ENCODE measurements around the gene SESN1.
"Not testable (repeated sequence)": the region's sequence is repeated elsewhere in the genome, so short reads cannot be mapped to it uniquely, and the experiment has no call there.

SESN1 gene

GRCh38 chr6:109094416-109095035 is at the start of gene SESN1:
Gene SESN1 (minus strand): TSS chr6:109094846. CDS start chr6:109094073, 773 bp downstream.
- DNase-seq (ENCODE audit: low read depth in 2 of 2), result peak; percentile 65 to 74

- DNase-seq (ENCODE audit: low read depth in 2 of 2), result no peak
Observed at GRCh38 chr6:109143191-109143590, 48.5 kb upstream of the SESN1 start.

- DNase-seq (ENCODE audit: low read depth in 2 of 2), result not testable (repeated sequence)
Observed at GRCh38 chr6:109142067-109142466, 47.4 kb upstream of the SESN1 start.

GRCh38 chr6:109139109-109139508 is 44.5 kb upstream of the SESN1 start:
- no peak for DNase-seq (ENCODE audit: low read depth in 2 of 2)

- DNase-seq (ENCODE audit: low read depth in 2 of 2), result not testable (repeated sequence)
Observed at GRCh38 chr6:109136530-109136929, 41.9 kb upstream of the SESN1 start.

- not testable (repeated sequence) for DNase-seq (ENCODE audit: low read depth in 2 of 2)
Observed at GRCh38 chr6:109136039-109136438, 41.4 kb upstream of the SESN1 start.

GRCh38 chr6:109135600-109135999 is 41.0 kb upstream of the SESN1 start:
- DNase-seq (ENCODE audit: low read depth in 2 of 2), result not testable (repeated sequence)

- no peak for DNase-seq (ENCODE audit: low read depth in 2 of 2)
Observed at GRCh38 chr6:109130065-109130464, 35.4 kb upstream of the SESN1 start.

GRCh38 chr6:109125504-109125903 is 30.9 kb upstream of the SESN1 start:
- DNase-seq (ENCODE audit: low read depth in 2 of 2), result no peak

GRCh38 chr6:109124219-109124618 is 29.6 kb upstream of the SESN1 start:
- DNase-seq (ENCODE audit: low read depth in 2 of 2), result no peak

GRCh38 chr6:109121411-109121810 is 26.8 kb upstream of the SESN1 start:
- DNase-seq (ENCODE audit: low read depth in 2 of 2), result no peak

- no peak for DNase-seq (ENCODE audit: low read depth in 2 of 2)
Observed at GRCh38 chr6:109118871-109119354, 24.3 kb upstream of the SESN1 start.

GRCh38 chr6:109118337-109118736 is 23.7 kb upstream of the SESN1 start:
- no peak for DNase-seq (ENCODE audit: low read depth in 2 of 2)

GRCh38 chr6:109117346-109118035 is 22.8 kb upstream of the SESN1 start:
- DNase-seq (ENCODE audit: low read depth in 2 of 2), result no peak

- DNase-seq (ENCODE audit: low read depth in 2 of 2), result not testable (repeated sequence)
Observed at GRCh38 chr6:109112663-109113062, 18.0 kb upstream of the SESN1 start.

GRCh38 chr6:109109663-109110062 is 15.0 kb upstream of the SESN1 start:
- not testable (repeated sequence) for DNase-seq (ENCODE audit: low read depth in 2 of 2)

- no peak for DNase-seq (ENCODE audit: low read depth in 2 of 2)
Observed at GRCh38 chr6:109105681-109106080, 11.0 kb upstream of the SESN1 start.

GRCh38 chr6:109104512-109104911 is 9.9 kb upstream of the SESN1 start:
- DNase-seq (ENCODE audit: low read depth in 2 of 2), result no peak

- no peak for DNase-seq (ENCODE audit: low read depth in 2 of 2)
Observed at GRCh38 chr6:109103942-109104341, 9.3 kb upstream of the SESN1 start.

GRCh38 chr6:109102762-109103161 is 8.1 kb upstream of the SESN1 start:
- DNase-seq (ENCODE audit: low read depth in 2 of 2), result no peak

GRCh38 chr6:109097661-109098060 is 3.0 kb upstream of the SESN1 start:
- no peak for DNase-seq (ENCODE audit: low read depth in 2 of 2)

- no peak for DNase-seq (ENCODE audit: low read depth in 2 of 2)
Observed at GRCh38 chr6:109096208-109096607, 1.6 kb upstream of the SESN1 start.

- no peak for DNase-seq (ENCODE audit: low read depth in 2 of 2)
Observed at GRCh38 chr6:109095835-109096084, 1.1 kb upstream of the SESN1 start.

Data from activated CD8-positive, alpha-beta memory T cell treated with anti-CD3 and anti-CD28 coated beads for 4 hours (primary cell).